OCI-LY1 (cell line): Measurements from ENCODE around the gene GMDS.

Experiments
- H2AFZ ChIP-seq: fragments of 200-600 bp; sonication (generic), shearing (Covaris generic); 2 replicates; pipeline ENCODE4 v1.6.0; 2014; ENCODE audit warnings: antibody characterized with exemption, mild to moderate bottlenecking, low read length
- H3F3A ChIP-seq: fragments of 200-600 bp; sonication (generic), shearing (Covaris generic); 2 replicates; pipeline ENCODE4 v1.6.0; 2014; ENCODE audit warnings: mild to moderate bottlenecking, antibody characterized with exemption, low read length, moderate library complexity; ENCODE audit not compliant: insufficient read depth
- H3K27ac ChIP-seq: fragments of 200-600 bp; sonication (generic); 2 replicates; pipeline ENCODE4 v1.5.1; 2014; ENCODE audit warnings: low read length, mixed run types, mild to moderate bottlenecking, low read depth; ENCODE audit not compliant: poor library complexity, severe bottlenecking
- H3K27me3 ChIP-seq: fragments of 200-600 bp; sonication (generic); 2 replicates; pipeline ENCODE4 v1.6.0; 2014; ENCODE audit warnings: antibody characterized with exemption, mild to moderate bottlenecking, low read length, moderate library complexity; ENCODE audit not compliant: insufficient read depth
- H3K36me3 ChIP-seq: fragments of 200-600 bp; sonication (generic); 2 replicates; pipeline ENCODE4 v1.6.1; 2014; ENCODE audit warnings: mild to moderate bottlenecking, antibody characterized with exemption, low read length, moderate library complexity, mixed read lengths; ENCODE audit not compliant: insufficient read depth
- H3K4me1 ChIP-seq: fragments of 200-600 bp; sonication (generic); 2 replicates; pipeline ENCODE4 v1.5.1; 2014; ENCODE audit warnings: mild to moderate bottlenecking, low read length, moderate library complexity; ENCODE audit not compliant: insufficient read depth, severe bottlenecking
- H3K4me2 ChIP-seq: fragments of 200-600 bp; sonication (generic), shearing (Covaris generic); 2 replicates; pipeline ENCODE4 v1.6.1; 2014; ENCODE audit warnings: low read length
- H3K4me3 ChIP-seq: fragments of 200-600 bp; sonication (generic); 2 replicates; pipeline ENCODE4 v1.5.1; 2014; ENCODE audit warnings: low read length, low read depth, mild to moderate bottlenecking, mixed read lengths; ENCODE audit not compliant: poor library complexity, severe bottlenecking
- H3K79me2 ChIP-seq: fragments of 200-600 bp; shearing (Covaris generic); 2 replicates; pipeline ENCODE4 v1.6.1; 2016; ENCODE audit warnings: mixed run types, low read length, mixed read lengths; ENCODE audit not compliant: insufficient read depth
- H3K9ac ChIP-seq: fragments of 200-600 bp; sonication (generic), shearing (Covaris generic); 2 replicates; pipeline ENCODE4 v1.6.1; 2014; ENCODE audit warnings: mild to moderate bottlenecking, low read length, mixed read lengths
- H3K9me2 ChIP-seq: fragments of 200-600 bp; sonication (generic), shearing (Covaris generic); 2 replicates; pipeline ENCODE4 v1.6.1; 2014; ENCODE audit warnings: low read depth, mild to moderate bottlenecking, low read length, mixed read lengths
- H3K9me3 ChIP-seq: fragments of 200-600 bp; shearing (Covaris generic); 2 replicates; pipeline ENCODE4 v1.6.1; 2014; ENCODE audit warnings: low read length, mixed read lengths
- H4K20me1 ChIP-seq: fragments of 200-600 bp; sonication (generic), shearing (Covaris generic); 2 replicates; pipeline ENCODE4 v1.6.0; 2016; ENCODE audit warnings: mild to moderate bottlenecking, low read length; ENCODE audit not compliant: insufficient read depth
- CTCF ChIP-seq: fragments of 200-600 bp; sonication (generic), shearing (Covaris generic); IDR thresholded peaks from 2 replicates; pipeline ENCODE4 v1.5.1; 2017; ENCODE audit warnings: mild to moderate bottlenecking, antibody characterized with exemption, low read length, moderate library complexity, mixed read lengths
- EZH2 ChIP-seq: fragments of 200-600 bp; sonication (generic), shearing (Covaris generic); IDR thresholded peaks from 2 replicates; pipeline ENCODE4 v1.8.0; 2017; ENCODE audit warnings: borderline replicate concordance, mixed run types, mild to moderate bottlenecking, antibody characterized with exemption, low read length, moderate library complexity, mixed read lengths

GMDS gene

DNA sequence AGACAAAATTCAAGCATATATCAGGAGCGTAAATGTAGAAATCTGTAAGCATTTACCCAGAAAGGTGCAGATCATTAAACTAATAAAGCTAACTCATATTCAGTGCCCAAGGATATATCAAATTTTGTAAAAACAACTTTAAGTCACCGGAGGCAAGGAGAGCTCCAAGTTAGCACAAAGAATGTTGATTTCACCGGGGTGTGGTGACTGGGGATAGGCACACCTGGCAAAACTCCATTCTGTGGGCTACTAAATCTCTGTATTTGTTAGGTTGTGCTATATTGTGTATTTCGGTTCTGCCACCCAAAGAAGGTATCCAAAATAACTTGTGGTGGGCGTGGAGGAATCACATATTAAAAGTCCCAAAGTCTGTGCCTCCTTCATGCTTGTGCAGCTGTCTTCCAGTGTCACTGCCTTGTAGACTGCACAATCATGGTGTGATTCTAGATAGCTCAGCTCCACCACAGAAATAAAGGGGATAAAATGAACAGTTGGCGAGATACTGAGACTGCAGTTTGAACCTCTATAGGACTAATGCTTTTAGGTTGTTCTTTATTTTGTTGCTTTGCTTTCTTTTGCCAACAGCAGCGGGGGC is 111.6 kb downstream of the GMDS start:
- H3K4me2 ChIP-seq = no peak overlapping the region
- no peak overlapping the region for H3K27ac ChIP-seq
- H3K9me2 ChIP-seq = no peaks in the 10 kb centered on the region
- H3K9me3 ChIP-seq = no peaks in the 10 kb centered on the region
- H3K4me1 ChIP-seq = no peaks in the 10 kb centered on the region
- H3K27me3 ChIP-seq = no peaks in the 10 kb centered on the region
- no peak overlapping the region for H3K9ac ChIP-seq
- no peaks in the 10 kb centered on the region for H3K36me3 ChIP-seq
- no peak for TF ChIP-seq EZH2
- no peak for TF ChIP-seq CTCF
- H3K4me3 ChIP-seq = no peak overlapping the region
- no peaks in the 10 kb centered on the region; the same call in 1 of the 2 replicates for H4K20me1 ChIP-seq
- H3F3A ChIP-seq = no peaks in the 10 kb centered on the region
- H2AFZ ChIP-seq = no peak overlapping the region
- no peaks in the 10 kb centered on the region for H3K79me2 ChIP-seq

DNA sequence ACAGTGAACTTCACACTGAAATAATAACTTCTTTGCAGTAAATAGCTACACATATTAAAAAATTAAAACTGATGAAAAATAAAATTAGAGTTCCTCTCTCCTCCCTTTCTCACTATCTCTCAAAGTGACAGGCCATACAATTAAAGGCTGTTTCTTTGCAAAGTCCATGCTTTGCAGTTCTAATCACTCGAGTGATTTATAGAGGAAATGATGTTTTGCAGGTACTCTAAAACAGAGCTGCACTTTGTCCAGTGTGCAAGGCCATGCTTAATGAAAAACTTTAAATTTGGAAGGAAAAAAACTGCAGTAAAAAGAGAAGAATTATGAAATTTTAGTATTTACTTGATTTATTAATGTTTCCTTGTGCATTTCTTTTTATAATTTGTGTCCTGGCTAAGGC is 112.5 kb downstream of the GMDS start:
- Histone ChIP-seq H3K4me2 (no peak overlapping the region), H4K20me1 (no peaks in the 10 kb centered on the region; the same call in 1 of the 2 replicates), H3K27me3 (no peaks in the 10 kb centered on the region), H3K79me2 (no peaks in the 10 kb centered on the region), H3K9me3 (no peaks in the 10 kb centered on the region), H3K4me3 (no peak overlapping the region), H3F3A (no peaks in the 10 kb centered on the region), H3K4me1 (no peaks in the 10 kb centered on the region), H3K9me2 (no peaks in the 10 kb centered on the region), H3K27ac (no peak overlapping the region), H3K9ac (no peak overlapping the region), H3K36me3 (no peaks in the 10 kb centered on the region), H2AFZ (no peak overlapping the region)
- TF ChIP-seq EZH2 (no peak), CTCF (no peak)

- Histone ChIP-seq H3F3A (no peaks in the 10 kb centered on the region), H2AFZ (no peak overlapping the region), H3K9ac (no peak overlapping the region), H3K4me3 (no peak overlapping the region), H3K4me1 (peaks cover 2% of the 10 kb centered on the region), H4K20me1 (no peaks in the 10 kb centered on the region; the same call in 1 of the 2 replicates), H3K9me2 (no peaks in the 10 kb centered on the region), H3K9me3 (no peaks in the 10 kb centered on the region), H3K27ac (no peak overlapping the region), H3K79me2 (no peaks in the 10 kb centered on the region), H3K36me3 (no peaks in the 10 kb centered on the region), H3K27me3 (no peaks in the 10 kb centered on the region), H3K4me2 (no peak overlapping the region)
- TF ChIP-seq CTCF (no peak), EZH2 (no peak)
Measured at GRCh38 chr6:2132416-2132815, 113.0 kb downstream of the GMDS start.
